DMS79 (cell line): ENCODE results near the gene MPDZ.
"Not testable (repeated sequence)": the region's sequence is repeated elsewhere in the genome, so short reads cannot be mapped to it uniquely, and the experiment has no call there.

Experiments
- DNase-seq: peaks from one replicate; lab custom pipeline; 2025; lab: John Stamatoyannopoulos, UW

Gene MPDZ

DNA sequence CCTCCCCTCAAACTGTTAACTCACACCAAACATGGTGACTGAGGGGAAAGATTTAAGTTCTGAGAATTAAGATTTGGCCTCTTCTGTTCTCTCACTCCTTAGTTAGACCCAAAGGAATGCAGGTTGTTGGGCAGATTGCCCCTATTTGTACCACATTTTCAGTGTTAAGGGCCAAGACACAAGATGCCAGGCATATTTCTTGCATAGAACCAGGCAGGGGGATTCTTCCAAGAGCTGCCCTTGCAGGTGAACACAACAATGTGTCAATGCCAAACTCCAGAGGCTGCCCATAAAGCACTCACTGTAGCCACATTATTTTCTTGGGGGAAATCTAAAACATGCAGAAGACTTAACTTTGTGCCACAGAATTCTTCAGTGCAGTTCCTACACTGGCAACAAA lies 14.7 kb downstream of the MPDZ start:
- DNase-seq = no peak

DNA sequence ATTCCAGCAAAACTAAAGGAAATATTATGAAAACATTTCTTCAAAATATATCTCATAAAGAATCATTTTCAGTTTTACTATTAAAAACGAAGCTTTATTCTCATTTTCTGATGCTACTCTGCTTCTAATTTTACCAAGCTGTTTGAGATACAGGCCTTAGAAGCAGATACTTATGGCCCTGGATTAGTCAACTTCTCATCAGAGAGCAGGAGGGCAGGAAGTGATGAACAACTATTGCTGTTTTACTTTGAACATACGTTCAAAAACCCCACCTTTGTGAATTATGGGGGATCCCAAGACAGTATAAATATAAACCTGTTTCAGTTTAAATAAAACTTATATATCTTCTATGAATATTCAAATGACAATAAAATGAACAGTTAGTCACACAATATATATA lies 16.0 kb downstream of the MPDZ start:
- no peak for DNase-seq

DNA sequence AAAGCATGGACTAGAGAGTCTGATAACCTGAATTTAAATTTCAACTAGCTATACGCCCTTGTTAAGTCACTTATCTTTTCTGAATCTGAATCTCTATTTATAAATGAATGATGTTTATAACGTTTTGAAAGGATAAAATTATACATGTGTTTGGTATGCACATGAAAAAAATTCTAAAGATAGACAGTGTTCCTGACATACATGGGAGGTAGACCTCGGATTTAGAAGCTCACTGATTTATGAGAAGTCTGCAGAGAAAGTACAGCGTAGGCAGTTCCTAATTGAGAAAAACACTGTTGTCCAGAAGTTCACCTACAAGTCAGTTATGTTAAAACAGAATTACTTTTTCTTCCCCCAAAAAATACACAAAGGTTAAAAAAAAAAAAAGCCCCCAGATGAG lies 26.6 kb downstream of the MPDZ start:
- no peak for DNase-seq

DNA sequence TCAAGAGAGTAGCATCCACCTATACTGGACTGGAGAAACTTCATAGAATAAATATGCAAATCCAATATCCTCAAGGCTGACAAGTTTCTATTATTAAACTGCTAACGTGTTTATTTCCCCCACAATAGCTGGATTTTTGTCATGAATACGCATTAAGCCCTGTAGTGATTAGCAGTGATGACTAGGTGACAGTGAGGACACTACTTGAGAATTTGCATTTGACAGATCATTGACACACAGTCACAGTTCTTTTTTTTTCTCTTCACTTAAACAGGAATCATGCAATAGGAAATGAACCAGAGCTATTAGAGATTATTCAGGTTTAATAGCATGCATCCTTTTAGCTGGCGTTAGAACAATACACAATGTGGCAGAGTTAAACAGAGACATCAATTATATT lies 35.3 kb downstream of the MPDZ start:
- no peak for DNase-seq

DNA sequence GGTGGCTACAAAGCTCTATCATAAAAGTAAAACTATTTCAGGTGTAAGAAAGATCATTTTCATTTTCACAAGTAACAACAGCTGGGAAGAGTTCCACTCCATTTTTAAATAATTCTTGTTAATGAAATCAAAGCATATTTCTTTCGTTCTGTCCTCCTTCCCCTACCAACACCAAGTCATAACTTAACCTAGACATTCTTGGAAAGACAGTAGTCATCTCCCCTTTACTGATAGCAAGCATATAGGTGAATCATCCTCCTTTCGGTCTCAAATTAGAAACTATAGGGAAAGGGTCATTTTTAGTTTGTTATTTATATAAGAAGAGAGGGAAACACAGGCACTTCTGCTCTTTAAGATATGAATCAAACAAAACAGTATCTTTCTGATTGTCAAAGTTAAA lies 38.2 kb downstream of the MPDZ start:
- no peak for DNase-seq

DNA sequence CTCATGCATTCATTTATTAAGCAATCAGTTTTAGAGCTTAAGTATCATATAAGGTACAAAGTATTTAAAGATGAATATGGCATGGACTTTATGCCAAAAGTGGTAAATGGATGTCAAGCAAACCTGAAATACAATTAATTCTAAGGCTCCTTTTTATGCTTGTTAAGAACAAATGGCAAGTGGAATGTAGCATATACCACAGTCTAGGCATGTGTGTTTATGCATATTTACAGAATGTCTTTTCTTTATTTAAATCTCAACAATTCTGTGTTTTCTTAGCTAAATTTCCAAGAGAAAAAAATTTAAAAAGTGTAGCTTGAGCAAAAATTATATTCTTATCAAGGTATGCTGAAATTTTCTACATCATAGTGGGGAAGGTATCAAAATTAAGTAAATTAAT lies 39.8 kb downstream of the MPDZ start:
- no peak for DNase-seq

DNA sequence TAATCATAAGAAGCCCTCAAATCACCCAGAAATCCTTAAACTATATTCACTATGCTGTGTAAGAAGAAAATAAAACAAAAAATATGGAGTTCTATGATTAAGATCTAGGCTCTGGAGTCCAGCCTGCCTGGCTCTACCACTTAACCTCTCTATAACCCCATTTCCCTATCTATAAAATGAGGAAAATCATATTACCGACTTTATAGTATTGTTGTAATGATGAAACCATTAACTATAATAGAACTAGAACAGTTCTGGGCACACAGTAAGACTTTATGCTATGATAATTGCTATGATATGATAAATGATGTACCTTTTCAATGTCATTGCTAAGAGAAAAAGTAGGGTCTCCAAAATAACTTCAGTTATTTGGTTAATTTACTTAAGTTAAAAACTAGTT lies 40.3 kb downstream of the MPDZ start:
- no peak for DNase-seq

DNA sequence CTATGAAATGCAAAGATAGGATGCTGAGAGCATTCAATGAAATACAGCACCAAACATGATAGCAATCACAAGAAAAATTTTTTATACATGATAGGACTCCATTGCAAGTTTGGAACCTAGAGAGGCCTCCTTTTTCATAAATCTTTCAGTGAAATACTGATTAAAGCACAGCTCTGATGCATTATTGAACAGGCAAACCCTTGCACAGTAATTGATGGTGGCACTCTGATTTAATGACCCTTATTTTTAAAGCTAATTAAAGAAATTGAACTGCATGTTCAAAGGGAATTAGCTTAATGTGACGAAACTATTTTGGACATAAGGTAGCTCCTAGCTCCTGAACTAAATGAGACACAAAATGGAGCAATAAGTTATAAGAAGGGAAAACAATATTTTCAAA lies 44.6 kb downstream of the MPDZ start:
- DNase-seq = no peak

DNA sequence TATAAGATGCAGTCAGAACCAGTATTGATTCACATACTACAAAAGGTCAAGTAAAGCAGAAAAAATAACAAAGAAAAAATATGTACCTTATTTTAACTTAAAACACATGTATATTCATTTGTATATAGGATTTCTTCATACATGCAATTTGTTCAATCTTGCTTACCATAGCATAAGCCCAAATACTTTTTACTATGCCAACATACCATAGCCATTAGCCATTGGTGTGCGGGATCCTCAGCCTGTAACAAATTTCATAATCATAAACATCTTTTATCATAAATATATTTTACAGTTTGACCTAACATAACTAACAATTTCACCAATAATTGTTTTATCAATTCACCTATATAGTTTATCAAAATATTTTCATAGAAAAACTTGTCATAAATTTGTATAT lies 51.1 kb downstream of the MPDZ start:
- DNase-seq = no peak

DNA sequence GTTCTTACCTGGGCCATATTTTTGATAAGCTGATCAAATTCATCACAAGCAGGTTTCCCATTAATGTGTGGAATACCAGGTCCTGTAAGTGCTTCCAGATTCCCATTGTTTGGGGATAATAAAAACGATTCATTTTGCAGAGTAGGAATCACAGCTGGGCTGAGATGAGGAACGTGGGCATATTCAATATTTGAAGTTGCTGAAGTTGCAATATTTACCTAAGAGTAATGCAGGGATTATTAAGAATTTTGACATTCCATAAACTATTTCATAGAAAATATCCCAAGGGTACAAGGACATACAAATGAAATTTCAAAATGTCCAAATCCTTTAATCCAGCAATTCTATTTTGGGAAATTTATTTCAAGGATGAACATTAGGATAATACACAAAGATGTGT lies 55.1 kb downstream of the MPDZ start:
- DNase-seq = no peak

DNA sequence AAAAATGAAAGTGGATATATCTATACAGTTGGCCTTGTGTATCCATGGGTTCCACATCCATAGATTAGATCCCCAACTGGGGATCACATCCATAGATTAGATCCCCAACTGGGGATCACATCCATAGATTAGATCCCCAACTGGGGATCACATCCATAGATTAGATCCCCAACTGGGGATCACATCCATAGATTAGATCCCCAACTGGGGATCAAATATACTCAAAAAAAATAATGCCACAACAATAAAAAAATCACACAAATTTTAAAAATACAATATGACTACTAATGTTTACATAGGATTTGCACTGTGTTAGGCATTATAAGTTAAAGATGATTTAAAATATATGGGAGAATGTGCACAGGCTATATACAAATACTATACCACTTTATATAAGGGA lies 56.8 kb downstream of the MPDZ start:
- DNase-seq = not testable (repeated sequence)

DNA sequence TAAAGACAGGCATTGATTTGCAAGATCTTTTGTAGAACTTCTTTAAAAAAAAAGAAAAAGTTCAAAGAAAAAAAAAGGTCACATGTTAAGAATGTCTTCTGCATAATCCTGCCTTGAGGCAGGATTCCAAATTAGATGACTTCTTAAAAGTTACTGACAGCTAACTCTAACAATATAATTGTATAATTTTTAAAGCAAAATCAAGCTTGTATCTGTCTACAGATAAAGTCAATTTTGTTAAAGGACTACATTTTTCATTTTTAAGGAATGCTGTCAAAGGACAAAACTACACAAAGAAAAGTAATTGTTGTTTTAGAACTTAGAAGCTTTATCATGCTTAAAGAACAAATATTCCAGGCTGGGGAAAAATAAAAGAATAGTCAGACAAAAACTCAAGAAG lies 57.8 kb downstream of the MPDZ start:
- DNase-seq = no peak

DNA sequence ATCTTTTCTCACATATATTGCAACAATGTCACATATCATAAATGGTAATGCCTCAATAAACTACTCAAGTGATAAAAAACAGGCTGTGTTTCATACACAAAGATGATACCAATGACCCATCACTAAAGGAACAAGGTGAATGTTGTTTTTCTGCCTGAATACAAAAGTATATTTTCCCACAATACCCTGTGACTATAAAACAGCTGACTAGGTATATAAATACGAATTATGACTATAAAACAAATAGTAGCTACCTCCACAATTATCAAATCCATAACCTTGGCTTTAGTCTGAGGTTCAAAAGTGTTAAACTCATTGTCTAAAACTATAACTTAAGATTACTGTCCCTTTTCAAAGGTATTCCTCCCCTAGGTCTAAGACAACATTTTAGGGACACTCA lies 58.7 kb downstream of the MPDZ start:
- DNase-seq = no peak

DNA sequence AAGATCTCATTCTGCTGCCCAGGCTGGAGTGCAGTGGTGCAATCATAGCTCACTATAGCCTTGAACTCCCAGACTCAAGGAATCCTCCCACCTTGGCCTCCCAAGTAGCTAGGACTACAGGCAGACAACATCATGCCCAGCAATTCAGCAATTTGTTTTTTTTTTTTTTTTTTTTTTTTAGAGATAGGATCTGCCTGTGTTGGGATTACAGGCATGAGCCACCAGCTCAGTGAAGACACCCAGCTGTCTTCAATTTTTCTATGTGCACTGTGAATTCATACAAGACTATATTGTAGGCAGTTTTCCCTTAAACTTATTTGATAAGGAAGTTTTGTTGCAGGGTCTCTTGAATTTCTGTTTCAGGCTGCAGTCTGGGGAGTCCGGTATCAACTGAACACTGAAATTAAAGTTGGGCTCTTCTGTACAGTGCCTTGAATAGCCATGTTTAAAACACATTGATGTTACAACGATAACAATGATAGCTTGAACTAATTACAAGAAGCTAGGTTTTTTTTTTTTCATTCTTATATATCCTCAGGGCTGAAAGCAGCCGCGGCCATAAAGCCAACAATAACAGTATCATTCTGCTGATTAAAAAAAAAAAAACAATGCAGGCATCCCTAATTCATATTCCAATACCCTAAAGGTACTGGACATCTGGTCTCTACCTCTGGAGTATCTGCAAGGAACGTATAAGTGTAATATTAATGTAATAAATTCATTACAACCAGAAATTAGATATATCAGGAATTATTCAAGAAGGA lies 63.5 kb downstream of the MPDZ start:
- no peak for DNase-seq

DNA sequence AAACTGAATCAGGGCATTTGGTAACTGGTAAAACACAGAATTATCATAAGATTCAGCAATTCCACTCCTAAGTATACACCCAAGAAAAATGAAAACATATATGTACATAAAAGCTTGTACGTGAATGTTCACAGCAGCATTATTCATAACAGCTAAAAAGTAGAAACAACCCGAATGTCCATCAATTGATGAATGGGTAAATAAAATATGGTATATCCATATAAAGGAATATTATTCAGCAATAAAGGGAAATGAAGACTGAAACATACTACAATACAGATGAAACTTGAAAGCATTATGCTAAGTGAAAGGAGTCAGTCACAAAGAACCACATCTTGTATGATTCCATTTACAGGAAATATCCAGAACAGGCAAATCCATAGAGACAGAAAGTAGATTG lies 65.5 kb downstream of the MPDZ start:
- DNase-seq = no peak

DNA sequence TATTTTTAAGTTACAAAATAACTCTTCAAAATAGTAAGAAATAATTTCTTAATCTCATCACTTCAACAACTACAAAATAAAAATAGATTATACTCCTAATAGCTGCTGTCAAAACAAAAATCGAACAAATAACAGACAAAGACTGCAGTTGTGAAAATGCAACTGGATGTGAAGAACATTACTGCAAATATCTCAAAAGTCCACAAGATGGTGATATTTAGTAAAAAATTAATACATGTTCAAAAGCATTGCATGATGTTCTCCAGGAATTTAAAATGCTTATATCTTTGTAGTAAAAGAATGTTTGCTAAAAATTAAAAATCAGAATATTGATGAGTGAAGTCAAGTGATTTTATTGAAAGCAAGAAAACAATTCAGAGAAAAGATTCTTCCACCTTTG lies 66.2 kb downstream of the MPDZ start:
- no peak for DNase-seq

DNA sequence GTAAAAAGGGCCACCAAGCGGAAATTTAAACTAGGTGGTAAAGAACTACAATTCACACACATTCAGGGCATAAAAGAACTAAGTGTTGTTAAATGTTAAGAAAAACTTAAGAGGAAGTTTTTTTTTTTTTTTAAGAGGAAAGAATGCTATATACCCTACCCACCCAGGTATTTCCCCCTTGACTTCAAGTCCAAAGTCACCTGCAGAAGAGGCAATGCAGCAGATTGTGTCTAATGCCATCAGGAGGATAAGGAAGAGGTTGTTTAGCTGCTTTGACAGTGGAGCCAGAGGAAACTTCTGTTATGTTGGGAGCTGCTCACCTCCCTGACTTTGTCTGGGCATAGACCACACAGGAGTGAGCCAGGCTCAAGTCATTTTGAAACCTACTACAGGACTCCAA lies 69.2 kb downstream of the MPDZ start:
- no peak for DNase-seq

DNA sequence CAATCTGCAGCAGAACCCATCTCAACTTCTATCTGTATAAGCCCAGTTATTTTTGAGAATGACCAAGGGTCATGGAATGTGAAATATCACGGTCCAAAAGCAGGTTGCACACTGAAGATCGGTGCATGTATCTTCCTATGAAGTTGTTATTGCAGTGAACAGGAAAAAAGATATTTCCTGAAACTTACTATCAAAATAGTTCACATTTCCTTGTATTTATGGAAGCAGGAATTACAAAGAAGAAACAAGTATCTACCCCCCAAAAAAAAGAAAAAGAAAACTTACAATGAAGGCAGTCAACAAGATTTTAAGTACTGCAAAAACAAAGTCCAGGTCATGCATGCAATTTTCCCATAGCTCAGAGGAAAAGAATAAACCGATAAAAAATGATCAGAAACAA lies 70.0 kb downstream of the MPDZ start:
- no peak for DNase-seq

DNA sequence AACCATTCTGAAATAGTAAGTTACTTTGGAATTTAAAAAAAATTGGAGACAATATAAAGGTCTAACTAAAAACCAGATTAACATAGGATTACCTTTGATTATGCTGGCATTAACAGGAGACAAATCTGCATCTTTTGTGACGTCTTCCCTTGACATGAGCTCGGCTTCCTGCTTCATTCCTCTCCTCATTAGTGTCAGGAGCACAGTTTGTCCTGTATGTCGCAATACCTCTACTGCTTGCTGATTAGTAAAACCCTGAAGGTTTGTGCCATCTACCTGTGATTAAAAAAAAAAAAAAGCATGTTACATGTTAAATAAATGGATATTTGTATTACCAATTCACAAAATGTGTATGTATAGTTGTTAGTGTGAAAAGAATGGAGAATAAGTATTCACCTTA lies 73.7 kb downstream of the MPDZ start:
- DNase-seq = no peak

DNA sequence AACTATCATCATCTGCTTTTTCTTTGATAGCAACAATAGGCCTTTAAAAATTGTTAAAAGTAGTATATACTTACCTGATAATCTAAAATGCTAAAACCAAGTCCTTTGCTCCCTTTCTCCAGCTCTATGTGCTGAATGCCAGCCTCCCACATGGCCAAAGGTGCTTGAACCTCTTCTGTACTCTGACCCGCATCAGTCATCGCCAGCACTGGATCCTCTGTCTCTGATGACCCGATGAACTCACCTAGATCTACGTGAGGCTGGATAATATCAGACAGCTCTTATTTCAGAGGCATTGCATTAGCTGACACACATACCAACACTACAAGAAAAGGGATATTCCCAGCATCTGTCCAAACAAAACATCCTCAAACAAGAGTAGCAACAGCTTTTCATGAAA lies 89.5 kb downstream of the MPDZ start:
- no peak for DNase-seq

DNA sequence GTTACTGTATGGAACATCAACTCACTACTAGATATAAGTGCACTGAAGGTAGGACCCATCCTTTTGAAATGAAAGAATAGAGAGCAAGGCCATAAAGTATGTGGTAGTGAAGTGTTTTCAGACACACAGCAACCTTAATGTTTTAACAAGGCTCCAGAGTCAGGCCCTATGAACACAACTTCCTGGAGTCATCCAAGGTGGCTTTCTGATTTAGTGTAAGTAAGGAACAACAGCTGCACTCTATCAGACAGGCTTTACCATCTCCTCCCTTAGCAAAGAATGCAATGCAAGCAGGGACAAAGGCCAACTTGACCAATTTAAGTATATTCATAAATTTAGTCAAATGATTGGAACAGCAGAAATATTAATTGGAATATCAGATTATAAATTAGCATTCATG lies 90.1 kb downstream of the MPDZ start:
- DNase-seq = no peak

DNA sequence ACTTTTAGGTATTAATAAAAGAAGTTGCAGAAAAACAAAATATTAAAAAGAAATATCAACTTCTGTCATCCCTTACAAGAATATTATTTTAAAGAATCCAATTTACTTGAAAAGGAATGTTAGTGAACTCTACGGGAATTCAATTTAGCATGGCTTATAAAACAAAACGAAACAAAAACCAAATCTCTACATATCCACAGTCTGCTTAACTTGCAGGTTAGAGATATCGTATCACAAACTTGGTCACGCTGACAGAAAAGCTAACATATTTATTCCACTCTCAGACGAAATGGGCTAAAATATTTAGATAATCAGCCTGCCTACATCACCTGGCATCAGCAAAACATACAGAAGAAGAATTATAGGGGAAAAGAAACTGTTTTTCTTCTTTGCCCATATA lies 92.7 kb downstream of the MPDZ start:
- no peak for DNase-seq

DNA sequence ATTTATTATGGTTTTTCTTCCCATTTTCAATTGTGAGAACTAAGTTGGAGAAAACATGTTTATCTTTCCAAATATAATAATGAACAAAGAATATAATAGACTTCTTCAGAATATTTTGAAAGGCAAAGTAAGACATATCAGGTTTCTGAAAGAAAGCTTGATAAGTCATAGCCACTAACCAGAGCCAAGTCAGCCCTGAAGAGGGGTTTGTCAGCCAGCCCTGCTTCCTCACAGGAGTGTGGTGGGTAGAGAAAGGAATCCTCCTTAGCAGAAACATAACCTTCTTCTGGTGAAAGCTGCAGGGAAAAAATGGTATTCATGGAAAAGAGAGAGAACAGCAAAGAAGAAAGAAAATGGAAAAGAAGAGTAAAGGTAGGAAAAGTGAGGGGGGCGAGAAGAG lies 93.4 kb downstream of the MPDZ start:
- no peak for DNase-seq

DNA sequence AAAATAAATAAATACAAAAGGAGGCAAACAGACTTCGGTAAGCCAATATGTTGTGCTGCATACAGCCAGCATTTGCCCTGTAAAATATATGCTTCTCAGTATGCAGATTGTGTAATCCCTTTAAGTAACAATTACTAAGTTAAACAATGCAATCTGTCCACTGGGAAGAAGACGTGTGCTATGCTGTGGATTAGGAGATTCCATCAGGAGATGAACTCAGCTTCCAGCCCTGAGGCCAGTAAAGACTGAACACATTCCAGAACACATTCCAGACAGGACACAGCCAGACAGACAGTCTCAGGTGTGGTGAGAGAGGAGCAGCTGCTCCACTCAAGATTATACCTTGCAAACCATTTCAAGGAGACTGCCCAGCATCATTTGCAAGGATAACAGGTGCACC lies 97.8 kb downstream of the MPDZ start:
- DNase-seq = no peak

DNA sequence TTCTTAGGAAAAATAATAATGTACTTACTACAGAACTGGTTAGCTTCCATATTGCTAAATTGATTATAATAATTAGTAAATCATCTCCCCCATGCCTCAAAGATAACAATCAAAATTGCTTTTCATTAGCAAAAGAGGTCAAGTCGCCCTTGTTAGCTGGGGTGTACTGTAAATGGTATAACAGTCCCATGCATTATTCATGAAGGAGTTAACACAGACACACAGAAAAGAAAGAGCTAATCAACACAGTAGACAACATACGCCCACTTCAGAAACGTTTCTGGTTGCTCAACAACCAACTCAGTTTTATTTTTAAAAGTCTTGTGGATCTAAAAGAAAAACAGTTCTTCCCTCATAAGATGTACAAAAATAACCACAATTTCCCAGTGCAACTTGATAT lies 100.2 kb downstream of the MPDZ start:
- no peak for DNase-seq
